Esophagus mucosa (tissue), 1 donor: ENCODE data around the gene NRTN. TPM values are rescaled to one million over a fixed set of nuclear protein-coding genes. Genes with fewer than 3 reads are reported as not detected.
"Not testable (repeated sequence)": the region's sequence is repeated elsewhere in the genome, so short reads cannot be mapped to it uniquely, and the experiment has no call there.

Source experiments
- ATAC-seq: fragments of 200-7000 bp; cut with Tn5 transposase; one replicate; pipeline ENCODE4 v1.9.1; 2020
- total RNA-seq: library from RNA; stranded (reverse); gene quantifications from one replicate; pipeline ENCODE4 v1.2.4, GENCODE V29; 2023
- donor health status: DM: yes; HTN: yes; CAD: no.

Gene NRTN, protein sequence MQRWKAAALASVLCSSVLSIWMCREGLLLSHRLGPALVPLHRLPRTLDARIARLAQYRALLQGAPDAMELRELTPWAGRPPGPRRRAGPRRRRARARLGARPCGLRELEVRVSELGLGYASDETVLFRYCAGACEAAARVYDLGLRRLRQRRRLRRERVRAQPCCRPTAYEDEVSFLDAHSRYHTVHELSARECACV
- 2.7 TPM for total RNA-seq

DNA sequence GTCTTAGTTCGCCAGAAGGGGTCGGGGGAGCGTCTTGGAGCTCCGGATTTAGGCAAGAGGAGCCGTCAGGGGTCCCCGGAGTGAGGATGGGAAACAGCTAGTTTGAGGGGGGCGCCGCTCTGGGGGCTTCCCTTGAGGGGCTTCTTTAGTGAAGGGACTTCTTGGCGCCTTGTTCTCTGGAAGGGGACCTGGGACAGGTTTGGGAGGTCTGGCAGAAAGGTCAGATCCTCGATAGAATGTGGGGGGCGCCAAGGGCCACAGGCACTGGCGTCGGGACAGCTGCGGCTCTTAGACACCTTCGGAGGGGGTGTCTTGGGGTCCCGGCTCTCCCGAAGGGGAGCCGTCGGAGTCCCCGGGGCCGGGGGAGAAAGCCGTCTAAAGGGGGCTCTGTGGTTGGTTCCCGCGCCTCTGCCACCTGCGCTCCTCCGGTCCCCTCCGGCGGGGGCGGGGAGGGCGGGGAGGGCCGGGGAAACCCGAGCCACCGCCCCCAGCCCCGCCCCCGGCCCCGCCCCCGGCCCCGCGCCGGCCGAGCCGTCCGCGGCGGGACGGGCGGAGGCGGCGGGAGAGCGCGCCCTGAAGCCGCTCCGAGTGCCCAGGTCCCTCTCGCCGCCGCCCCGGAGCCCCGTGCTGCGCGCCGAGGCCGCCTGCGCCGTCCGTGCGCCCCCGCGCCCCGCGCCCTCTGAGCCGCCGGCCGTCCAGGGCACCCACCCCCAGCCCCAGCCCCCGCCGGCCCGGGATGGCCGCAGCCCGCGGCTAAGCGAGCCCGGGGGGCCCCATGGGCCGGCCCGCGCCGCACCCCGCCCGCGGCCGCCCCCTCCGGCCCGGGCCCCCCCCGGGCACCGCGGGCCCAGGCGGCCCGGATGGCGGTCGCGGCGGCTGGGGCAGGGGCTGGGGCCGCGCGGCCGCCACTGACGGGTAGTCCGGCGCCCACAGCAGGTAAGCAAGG, at the start of gene NRTN:
TSS of gene NRTN (plus strand) at position 552 of the 946 bp plus-strand sequence. CDS start 19,099 bp downstream, outside the sequence.
- peak; percentile 7 for ATAC-seq

DNA sequence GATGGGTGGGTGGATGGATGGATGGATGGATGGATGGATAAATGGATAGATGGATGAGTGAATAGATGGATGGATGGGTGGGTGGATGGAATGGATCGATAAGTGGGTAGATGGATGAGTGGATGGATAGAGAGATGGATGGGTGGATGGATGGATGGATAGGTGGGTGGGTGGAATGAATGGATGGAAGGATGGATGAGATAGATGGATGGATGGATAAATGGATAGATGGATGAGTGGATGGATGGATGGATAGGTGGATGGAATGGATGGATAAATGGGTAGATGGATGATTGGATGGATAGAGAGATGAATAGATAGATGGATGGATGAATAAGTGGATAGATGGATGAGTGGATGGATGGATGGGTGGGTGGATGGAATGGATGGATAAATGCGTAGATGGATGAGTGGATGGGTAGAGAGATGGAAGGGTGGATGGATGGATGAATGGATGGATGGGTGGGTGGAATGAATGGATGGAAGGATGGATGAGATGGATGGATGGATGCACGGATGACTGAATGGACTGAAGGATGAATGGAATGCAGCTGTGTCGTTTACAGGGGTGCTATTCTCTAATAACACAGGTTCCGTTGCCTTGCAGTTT, 42.2 kb upstream of the NRTN start:
- ATAC-seq, result no peak

DNA sequence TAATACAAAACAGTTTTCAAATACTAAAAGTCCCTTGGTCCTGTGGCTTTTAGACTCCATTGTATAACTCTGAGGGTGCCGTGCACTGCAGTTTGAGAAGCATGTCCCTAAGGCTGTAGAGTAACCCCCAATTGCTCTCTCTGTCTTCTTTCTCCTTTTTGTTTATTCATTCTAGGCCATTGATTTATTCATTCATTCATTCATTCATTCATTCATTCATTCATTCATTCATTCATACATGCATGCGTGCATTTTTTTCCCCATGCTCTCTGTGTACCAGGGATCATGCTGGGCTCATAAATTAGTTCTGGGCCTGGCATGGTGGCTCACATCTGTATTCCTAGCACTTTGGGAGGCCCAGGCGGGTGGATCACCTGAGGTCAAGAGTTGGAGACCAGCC, 39.6 kb upstream of the NRTN start:
- ATAC-seq, result no peak

DNA sequence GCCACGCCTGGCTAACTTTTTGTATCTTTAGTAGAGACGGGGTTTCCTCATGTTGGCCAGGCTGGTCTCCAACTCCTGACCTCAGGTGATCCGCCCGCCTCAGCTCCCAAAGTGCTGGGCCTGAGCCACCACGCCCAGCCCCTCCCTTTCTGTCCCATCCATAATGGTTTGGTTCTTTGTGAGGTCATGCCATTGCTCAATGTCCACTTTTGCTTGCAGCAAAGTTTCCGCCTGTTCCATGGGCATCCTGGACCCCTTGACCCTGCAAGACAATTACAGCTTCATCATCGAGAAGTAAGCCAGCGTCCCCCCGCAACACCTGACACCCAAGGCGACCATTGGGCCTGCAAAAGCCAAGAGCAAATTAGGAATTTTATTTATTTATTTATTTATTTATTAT, 36.9 kb upstream of the NRTN start:
- no peak for ATAC-seq

DNA sequence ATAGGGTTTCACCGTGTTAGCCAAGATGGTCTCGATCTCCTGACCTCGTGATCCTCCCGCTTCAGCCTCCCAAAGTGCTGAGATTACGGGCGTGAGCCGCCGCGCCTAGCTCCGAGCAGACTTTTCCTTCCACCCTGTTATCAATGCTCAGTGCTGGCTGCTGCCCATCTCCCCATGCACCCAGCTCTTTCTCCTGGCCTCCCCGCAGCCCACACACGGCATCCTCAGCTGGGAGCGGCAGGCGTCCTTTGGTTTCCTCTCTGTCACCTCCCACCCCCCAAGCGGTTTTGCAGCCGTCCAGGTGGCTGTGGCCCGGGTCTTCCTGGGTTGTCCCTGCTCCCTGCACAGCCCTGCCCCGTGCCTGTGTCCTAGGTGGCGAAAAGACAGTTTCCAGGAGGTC, 32.5 kb upstream of the NRTN start:
- ATAC-seq, result no peak

DNA sequence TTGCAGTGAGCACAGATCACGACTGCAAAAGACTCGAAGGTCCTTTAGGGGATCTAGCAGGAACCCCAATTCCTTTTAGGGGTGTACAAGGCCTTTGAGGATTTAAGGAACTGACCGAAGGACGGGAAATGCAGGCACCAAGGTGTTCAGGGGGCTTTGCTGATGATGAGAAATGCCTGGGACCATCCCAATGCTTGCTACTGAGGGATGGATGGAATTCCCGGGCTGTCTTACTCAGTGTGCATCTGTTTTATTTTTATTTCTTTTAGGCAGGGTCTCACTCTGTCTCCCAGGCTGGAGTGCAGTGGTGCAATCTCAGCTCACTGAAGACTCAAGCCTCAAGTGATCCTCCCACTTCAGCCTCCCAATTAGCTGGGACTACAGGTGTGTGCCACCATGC, 31.6 kb upstream of the NRTN start:
- no peak for ATAC-seq

DNA sequence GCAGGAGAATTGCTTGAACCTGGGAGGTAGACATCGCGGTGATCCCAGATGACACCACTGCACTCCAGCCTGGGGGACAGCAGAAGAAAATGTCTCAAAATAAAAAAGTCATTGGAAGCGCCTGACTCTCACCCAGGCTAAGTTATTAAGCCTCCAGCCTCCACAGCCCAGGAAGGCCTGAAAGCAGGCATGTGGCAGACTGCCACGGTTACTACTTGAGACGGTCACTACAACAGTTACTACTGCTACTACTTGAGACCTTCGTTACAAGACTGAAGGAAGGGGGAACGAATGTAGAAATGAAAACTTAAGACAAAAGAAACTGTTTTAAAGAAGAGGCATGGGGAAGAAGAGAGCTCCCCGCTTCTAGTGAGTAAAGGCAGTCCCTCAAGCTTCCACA, 29.9 kb upstream of the NRTN start:
- ATAC-seq, result no peak

DNA sequence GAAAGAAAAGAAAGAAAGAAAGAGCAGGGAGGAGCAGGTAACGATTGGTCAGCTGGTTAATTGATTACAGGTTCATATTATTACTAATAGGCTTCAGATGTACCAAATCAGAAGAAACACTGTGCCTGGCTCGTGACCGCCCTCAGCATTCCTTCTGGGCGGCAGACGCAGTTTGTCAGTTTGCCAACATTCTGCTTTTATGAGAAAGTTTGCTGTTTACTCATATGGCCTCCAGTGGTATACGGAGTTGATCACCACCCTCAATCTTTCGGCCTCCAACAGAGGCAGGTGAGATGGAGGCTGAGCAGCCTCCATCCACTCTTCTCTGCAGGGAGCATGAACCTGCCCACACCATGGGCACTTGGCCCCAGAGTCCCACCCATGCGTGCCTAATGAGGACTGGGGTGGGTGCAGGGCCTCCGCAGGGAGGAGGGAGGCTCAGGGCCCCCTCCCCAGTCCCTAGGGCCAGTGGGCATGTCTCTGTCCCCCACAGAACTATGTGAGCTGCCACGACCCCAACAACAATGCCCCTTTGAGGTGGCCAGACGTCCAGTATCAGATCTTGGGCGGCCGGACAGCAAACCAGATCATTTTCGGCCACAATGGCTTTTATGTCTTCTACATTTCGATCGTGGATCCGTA, 29.1 kb upstream of the NRTN start:
- ATAC-seq, result peak; percentile 26

DNA sequence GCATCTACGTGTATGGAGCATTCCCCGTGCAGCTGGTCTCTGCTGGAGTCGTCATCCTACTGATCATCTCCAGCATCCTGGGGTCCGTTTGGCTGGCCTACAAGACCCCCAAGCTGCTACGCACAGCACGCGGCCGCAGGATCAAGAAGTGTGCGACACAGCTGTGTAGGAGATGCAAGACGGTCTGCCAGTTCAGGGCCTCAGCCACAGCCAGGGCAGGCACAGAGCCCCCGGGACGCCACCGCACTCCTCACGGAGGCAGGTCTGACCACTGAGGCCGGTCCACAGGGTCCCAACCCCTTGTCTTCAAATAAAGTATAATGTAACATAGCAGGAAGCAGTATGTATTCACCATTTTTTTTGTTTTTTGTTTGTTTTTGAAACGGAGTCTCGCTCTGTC, 26.5 kb upstream of the NRTN start:
- ATAC-seq, result no peak

DNA sequence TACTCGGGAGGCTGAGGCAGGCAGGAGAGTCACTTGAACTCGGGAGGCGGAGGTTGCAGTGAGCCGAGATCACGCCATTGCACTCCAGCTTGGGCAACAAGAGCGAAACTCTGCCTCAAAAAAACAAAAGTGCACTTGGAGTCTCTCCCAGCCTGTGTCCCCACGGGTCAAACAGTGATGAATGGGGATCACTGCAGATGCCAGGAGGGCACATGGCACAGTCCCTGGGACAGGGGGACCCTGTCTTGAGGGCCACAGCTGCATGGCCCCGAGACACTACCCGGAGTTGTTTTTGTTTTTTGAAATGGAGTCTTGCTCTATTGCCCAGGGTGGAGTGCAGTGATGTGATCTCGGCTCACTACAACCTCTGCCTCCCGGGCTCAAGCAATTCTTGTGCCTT, 24.0 kb upstream of the NRTN start:
- ATAC-seq, result not testable (repeated sequence)

DNA sequence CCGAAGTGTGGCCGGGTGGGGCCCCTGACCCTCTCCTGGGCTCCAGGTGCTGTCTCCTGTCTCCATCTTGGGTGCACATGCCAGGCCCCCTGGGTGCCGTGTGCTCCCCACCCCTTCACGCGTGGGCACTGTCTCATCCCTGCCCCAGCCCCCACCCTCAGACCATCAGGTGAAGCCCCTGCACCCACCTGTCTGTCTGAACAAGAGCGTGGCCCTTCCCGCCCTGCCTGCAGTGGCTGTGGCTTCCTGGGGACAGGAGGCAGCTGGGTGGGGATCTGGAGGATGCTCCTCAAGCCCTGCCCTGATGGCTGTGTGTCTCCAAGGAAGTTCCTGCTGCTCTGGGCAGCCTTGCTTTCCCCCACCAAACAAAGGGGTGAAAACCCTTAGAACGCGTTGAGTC, 22.5 kb upstream of the NRTN start:
- no peak for ATAC-seq

DNA sequence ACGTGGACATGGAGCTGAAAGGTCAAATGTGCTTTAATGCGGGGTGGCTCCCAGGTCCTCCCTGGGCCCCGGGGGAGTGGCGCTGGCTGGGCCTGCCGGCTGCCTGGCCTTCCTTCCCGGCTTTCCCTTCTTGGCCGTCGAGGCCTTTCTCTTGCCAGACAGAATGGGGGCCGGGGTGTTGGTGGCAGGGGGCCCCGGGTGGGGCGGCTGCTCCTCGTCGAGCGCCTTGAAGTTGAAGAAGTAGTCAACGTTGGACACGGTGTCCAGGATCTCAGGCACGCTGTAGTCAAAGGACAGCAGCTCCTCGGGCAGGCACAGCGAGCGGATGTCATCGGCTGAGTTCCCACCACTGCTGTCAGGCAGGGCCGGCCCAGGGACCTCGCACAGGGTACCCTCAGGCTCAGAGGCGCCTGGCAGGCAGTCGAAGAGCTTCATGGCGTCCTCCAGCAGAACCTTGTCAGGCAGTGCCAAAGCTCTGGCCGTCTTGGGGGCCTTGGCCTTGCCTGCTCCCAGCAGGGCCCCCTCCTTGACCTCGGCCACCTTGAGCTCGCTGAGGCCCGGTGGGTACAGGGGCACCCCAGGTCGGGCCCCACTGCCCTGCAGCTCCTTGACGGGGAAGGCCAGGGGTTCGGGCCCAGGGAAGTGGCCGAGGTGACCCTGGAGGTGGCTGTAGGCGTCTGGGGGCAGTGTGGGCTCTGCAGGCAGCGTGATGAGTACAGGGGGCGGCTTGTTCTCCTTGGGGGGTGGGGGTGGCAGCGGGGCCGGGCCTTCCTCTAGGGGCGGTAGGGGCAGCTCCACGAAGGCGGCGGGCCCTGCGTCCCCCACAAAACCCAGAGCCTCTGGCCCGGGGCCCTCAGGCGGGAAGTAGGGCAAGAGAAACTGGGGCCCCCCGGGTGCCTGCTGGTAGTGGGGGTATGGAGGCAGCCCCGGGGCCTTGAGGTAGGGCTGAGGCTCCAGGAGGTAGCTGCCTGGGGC, 21.6 kb upstream of the NRTN start:
- peak; percentile 6 for ATAC-seq

DNA sequence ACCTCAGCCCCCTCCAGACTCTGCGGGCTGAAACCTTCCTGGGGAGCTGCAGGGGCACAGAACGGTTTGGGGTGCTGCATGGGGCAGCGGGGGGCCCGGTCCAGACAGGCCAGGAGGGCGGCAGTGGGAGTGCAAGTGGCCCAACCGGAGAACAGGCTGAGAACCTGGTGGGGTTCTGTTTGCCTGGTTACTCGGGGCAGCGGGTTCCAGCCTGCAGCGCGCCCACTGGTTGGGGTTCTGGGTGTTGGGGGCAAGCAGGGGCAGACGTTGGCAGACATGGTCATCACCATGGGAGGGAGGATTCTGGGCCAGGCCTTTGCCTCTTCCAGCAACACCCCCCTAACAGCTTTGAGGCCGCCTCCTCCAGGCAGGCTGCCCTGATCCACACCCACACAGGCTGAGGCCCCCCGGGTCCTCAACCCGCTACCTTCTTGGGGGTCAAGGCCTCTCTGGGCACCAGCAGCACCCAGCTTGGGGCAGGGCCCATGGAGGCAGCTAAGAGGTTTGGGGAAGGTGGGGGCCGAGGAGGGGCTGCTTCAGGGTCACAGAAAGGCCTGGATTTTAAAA, 20.2 kb upstream of the NRTN start, which contains the start of gene PRR22:
TSS of gene PRR22 (minus strand) at position 166 of the 567 bp plus-strand sequence. CDS start at position 80, 86 bp downstream.
- no peak for ATAC-seq

DNA sequence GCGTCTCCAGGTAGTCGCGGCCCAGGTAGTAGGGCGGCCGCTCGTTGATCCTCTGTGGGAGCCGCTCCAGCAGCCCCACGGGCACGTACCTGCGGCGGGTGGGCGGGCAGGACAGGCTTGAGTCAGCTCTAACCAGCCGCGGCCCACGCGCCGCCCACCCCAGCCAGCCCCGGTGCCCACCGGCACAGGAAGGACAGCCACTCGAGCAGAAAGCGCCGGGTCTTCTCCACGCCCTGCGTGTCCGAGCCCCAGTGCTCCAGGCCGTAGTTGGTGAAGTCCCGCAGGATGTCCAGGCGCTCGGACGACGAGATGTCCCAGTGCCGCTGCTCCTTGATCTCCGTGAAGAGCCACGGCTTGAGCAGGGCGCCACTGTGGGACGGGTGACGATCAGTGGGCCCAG, 19.4 kb upstream of the NRTN start:
- no peak for ATAC-seq

DNA sequence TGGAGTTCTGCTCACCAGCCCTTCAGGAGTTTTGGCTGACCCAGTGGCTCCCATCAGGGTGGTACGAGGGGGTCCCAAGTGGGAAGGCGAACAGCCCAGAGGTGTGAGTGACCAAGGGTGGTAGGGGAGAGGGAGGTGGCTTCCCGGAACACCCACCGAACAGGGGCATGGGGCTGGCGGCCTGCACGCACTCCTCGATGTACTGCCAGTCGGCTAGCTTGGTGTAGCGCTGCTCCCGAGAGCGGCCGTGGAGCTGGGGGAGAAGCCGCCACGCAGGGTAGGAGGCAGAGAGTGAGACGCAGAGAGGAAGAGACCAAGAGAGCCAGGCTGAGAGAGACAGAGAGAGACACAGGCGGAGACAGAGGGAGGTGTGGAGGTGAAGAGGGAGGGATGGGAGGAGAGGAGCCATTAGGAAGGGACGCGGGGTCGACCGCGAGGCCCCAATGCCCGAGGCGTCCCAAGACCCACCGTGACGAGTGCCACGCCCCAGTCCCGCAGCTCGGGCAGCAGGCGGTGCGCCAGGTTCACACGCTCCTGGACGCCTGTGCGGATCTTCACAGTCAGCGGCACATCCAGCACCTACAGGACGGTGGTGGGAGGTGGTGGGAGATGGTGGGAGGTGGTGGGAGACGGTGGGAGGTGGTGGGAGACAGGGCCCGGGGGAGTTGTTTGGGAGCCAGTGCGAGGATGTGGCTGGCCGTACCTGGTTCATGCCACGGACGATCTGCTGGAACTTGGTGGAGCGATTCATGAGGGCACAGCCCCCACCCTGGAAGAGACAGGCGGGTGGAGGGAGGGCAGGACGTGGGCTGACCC, 18.1 kb upstream of the NRTN start:
- ATAC-seq, result no peak

DNA sequence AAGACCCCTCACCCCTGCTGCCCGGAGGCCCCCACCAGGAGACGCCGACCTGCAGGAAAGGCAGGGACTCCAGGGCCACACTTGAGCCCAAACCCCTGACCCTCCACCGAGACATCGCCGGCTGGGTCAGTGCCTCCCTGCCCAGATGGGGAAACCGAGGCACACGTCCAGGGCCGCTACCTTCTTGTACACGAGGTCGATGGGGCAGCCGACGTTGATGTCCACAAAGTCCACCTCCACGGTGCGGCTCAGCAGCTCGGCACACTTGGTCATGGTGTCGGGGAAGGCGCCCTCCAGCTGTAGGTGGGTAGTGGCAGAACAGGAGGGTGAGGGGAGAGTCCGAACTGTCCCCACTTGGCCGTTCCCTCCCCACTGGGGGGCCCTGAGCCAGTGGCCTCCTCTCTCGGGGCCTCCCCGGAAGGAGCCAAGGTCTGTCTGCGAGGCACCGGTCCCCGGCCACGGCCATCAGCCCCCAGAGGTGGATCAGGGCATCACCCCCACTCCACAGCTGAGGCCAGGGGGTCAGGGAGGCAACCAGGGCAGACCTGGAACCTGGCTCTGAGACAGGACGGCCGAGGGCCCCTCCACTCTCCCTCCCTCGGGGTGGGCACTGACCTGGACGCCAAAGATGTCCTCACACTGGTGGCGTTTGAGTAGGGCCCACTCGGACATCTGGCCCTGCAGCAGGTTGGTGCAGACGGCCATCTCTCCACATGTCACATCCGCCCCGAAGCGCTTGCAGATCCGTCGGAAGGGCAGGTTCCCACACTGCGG, 17.3 kb upstream of the NRTN start:
- ATAC-seq, result no peak

DNA sequence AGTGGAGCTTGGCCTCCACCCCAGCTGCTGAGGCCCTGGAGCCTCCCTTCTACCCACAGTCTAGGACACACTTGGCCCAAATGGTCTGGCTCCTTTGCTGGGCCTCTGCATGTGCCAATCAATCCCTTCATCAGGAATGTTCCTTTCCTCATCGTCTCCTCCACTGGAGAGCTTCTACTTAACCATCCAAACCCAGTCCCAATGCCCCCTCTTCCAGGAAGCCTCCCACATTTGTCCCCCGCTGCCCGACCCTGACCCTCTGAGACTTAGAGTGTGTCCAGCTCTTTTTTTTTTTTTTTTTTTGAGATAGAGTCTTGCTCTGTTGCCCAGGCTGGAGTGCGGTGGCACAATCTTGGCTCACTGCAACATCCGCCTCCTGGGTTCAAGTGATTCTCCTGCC, 16.4 kb upstream of the NRTN start:
- ATAC-seq, result no peak

DNA sequence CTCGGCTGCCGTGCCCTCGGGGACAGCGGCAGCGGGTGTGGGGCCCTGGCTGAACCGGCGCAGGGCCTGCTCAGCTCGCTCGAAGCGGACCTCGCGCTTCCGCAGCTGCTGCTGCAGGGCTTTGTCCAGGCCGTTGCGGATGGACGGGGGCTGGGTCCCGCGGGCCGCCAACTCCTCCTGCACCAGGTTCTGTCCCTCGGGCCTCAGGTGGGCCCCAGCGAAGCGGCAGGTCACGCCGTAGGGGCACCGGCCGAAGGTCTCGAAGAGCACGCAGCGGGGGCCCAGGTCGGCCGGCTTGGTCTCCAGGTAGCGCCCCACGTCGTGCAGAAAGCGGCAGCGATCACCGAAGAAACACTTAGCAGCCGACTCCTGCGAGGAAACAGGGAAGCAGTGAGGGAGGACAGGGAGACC, 15.5 kb upstream of the NRTN start:
- no peak for ATAC-seq

DNA sequence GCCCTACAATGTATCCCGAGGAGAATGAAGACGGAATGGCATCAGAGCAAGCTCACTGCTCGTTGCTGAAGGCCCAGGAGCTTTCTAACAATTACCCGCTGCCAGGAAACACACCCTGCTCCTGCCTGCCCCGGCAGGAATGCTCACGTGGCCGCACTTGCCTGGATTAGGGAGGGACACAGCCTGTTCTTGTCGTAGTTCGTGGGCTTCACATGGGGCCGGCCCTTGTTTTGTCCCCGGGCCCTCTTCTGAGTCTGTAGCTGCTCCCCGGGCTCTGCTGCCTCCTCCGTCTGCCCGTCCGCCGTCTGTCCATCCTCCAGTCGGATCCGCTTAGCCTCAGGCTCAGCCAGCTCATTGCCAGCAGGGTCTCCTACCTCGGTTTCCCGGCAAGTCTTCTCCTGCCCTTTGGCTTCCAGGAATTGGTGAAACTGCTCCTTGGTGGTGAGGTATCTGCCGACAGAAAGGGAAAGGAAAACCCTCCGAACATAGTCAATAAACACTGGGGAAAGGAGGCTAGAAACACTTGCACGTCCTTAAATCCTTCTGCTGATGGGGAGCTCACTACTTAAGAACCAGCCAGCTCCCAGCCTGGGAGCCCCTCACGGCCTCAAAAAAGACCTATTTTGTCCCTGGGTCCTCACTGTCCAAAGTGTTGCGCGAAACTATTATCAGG, 14.8 kb upstream of the NRTN start:
- ATAC-seq, result peak; percentile 63
